SK-N-SH treated with all-trans-retinoic acid at 6 μM for 48 hours (cell line): ENCODE data around the gene TADA3.
"Not testable (repeated sequence)": the region's sequence is repeated elsewhere in the genome, so short reads cannot be mapped to it uniquely, and the experiment has no call there.

Experiments used
- ATAC-seq: fragments of 200-7000 bp; cut with Tn5 transposase; 3 replicates; pipeline ENCODE4 v1.9.1; 2020; ENCODE audit warnings: mild to moderate bottlenecking, moderate library complexity
- BACH2 ChIP-seq: fragments of 250-450 bp; sonication (Bioruptor Pico); IDR thresholded peaks from 2 replicates; pipeline ENCODE4 v1.9.0; 2021; ENCODE audit warnings: mild to moderate bottlenecking, borderline replicate concordance
- ESRRG ChIP-seq: fragments of 250-450 bp; sonication (Bioruptor Pico); IDR thresholded peaks from 2 replicates; pipeline ENCODE4 v1.6.1; 2021; ENCODE audit warnings: mild to moderate bottlenecking
- GLIS3 ChIP-seq: fragments of 250-450 bp; sonication (Bioruptor Pico); IDR thresholded peaks from 2 replicates; pipeline ENCODE4 v1.5.0; 2020; ENCODE audit warnings: mild to moderate bottlenecking, moderate library complexity
- RARB ChIP-seq: fragments of 250-450 bp; sonication (Bioruptor Pico); IDR thresholded peaks from 2 replicates; pipeline ENCODE4 v1.8.0; 2021; ENCODE audit warnings: mild to moderate bottlenecking, moderate library complexity
- SNAI2 ChIP-seq: fragments of 250-450 bp; sonication (Bioruptor Pico); IDR thresholded peaks from 2 replicates; pipeline ENCODE4 v1.5.0; 2020; ENCODE audit warnings: mild to moderate bottlenecking, moderate library complexity
- TCF4 ChIP-seq: fragments of 250-450 bp; sonication (Bioruptor Pico); IDR thresholded peaks from 2 replicates; pipeline ENCODE4 v1.8.0; 2021; ENCODE audit warnings: mild to moderate bottlenecking, moderate library complexity, borderline replicate concordance
- ZC3H10 ChIP-seq: fragments of 250-450 bp; sonication (Bioruptor Pico); IDR thresholded peaks from 2 replicates; pipeline ENCODE4 v1.5.1; 2021; ENCODE audit warnings: mild to moderate bottlenecking, moderate library complexity
- ZFP3 ChIP-seq: fragments of 250-450 bp; sonication (Bioruptor Pico); IDR thresholded peaks from 2 replicates; pipeline ENCODE4 v1.5.0; 2020; ENCODE audit warnings: mild to moderate bottlenecking, moderate library complexity
- ZFP30 ChIP-seq: fragments of 450-650 bp; formaldehyde crosslinking; IDR thresholded peaks from 2 replicates; pipeline ENCODE4 v1.5.0; 2022; ENCODE audit warnings: mild to moderate bottlenecking, moderate library complexity
- TF ChIP-seq, protein P1 (sequence below): fragments of 250-450 bp; sonication (Bioruptor Pico); IDR thresholded peaks from 2 replicates; pipeline ENCODE4 v1.5.0; 2020; ENCODE audit warnings: mild to moderate bottlenecking, moderate library complexity
- TF ChIP-seq, protein P2 (sequence below): fragments of 250-450 bp; sonication (Bioruptor Pico); IDR thresholded peaks from 2 replicates; pipeline ENCODE4 v1.5.1; 2021; ENCODE audit warnings: mild to moderate bottlenecking, moderate library complexity
- TF ChIP-seq, protein P3 (sequence below): fragments of 250-450 bp; sonication (Bioruptor Pico); IDR thresholded peaks from 2 replicates; pipeline ENCODE4 v1.8.0; 2021; ENCODE audit warnings: low read depth, mild to moderate bottlenecking, moderate library complexity, borderline replicate concordance
- TF ChIP-seq, protein P4 (sequence below): fragments of 250-450 bp; sonication (Bioruptor Pico); IDR thresholded peaks from 2 replicates; pipeline ENCODE4 v1.5.1; 2020; ENCODE audit warnings: low read depth, mild to moderate bottlenecking, moderate library complexity
- TF ChIP-seq, protein P5 (sequence below): fragments of 250-450 bp; sonication (Bioruptor Pico); IDR thresholded peaks from 2 replicates; pipeline ENCODE4 v1.8.0; 2020; ENCODE audit warnings: mild to moderate bottlenecking, moderate library complexity, borderline replicate concordance

Gene TADA3

DNA sequence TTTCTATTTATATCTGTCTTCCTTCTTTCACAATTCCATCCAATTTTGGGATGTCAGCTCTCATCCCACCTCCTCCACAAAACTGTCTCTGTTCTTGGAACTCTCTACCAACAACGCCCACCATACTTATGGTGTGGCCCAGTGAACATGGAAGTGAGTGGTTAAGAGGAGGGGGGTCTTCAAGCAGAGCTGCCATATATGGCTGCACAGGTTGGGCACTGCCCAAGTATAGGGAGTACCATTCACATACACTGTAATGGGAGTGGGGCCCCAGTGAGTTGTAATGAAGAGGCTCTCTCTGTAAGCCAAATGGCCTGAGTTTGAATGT, 14.6 kb downstream of the TADA3 start:
- TF ChIP-seq TCF4 (CRISPR knock-in tag) (no peak), ZFP3 (CRISPR knock-in tag) (no peak), SNAI2 (CRISPR knock-in tag) (no peak), RARB (CRISPR knock-in tag) (no peak), ZC3H10 (CRISPR knock-in tag) (no peak), ZFP30 (no peak)
- TF ChIP-seq, protein P1, sequence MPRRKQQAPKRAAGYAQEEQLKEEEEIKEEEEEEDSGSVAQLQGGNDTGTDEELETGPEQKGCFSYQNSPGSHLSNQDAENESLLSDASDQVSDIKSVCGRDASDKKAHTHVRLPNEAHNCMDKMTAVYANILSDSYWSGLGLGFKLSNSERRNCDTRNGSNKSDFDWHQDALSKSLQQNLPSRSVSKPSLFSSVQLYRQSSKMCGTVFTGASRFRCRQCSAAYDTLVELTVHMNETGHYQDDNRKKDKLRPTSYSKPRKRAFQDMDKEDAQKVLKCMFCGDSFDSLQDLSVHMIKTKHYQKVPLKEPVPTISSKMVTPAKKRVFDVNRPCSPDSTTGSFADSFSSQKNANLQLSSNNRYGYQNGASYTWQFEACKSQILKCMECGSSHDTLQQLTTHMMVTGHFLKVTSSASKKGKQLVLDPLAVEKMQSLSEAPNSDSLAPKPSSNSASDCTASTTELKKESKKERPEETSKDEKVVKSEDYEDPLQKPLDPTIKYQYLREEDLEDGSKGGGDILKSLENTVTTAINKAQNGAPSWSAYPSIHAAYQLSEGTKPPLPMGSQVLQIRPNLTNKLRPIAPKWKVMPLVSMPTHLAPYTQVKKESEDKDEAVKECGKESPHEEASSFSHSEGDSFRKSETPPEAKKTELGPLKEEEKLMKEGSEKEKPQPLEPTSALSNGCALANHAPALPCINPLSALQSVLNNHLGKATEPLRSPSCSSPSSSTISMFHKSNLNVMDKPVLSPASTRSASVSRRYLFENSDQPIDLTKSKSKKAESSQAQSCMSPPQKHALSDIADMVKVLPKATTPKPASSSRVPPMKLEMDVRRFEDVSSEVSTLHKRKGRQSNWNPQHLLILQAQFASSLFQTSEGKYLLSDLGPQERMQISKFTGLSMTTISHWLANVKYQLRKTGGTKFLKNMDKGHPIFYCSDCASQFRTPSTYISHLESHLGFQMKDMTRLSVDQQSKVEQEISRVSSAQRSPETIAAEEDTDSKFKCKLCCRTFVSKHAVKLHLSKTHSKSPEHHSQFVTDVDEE (CRISPR knock-in tag), result no peak
- TF ChIP-seq, all 23 proteins: peak for 0
- ATAC-seq, result no peak

DNA sequence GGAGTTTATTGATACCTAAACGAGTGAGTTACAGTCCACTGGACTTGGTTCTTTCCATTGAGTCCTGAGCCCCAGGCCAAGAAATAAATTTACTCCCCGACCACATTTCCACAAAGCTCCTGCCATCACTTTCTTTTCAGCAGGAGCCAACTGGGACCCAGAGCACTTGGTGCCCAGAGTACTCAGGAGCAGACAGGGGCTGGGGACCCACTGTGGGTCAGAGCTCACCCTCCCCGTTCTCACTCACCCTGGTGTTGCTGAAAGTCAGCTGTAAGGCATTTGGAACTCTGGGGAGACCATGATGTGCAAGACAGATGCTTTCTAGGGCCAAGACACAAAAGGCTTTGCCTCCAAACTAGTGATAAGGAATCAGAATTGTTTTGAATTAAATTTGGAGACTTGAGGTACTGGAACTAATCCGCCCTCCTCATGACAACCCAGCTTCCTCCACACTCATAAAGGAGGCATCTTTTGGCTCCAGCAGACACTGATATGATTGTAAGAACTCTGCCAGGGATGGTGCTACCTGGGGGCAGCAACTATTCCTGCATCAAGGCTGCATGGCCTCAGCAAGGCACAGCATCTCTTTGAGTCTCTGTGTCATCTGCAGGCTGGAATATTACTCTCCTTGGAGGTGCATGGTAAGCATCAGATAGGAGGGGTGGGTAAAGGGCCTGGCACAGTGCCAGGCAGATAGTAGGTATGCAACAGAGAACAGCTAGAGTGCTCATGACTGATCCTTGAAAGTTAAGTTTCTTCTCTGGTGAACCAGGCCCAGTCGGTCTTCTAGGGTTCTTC, 15.2 kb downstream of the TADA3 start:
- no peak for TF ChIP-seq ESRRG
- TF ChIP-seq BACH2 (CRISPR knock-in tag), result no peak
- TF ChIP-seq, all 23 proteins: peak for 0
- no peak for ATAC-seq

DNA sequence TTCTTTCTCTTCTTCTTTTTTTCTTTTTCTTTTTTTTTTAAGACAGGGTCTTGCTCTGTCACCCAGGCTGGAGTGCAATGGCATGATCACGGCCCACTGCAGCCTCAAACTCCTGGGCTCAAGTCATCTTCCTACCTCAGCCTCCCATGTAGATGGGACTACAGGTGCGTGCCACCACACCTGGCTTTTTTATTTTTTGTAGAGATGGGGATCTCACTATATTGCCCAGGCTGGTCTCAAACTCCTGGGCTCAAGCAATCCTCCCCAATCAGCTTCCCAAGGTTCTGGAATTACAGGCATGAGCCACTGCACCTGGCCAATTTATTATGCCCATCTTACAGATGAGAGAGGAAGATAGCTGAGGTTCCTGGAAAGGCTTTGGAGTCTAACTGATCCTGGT, 21.3 kb downstream of the TADA3 start:
- not testable (repeated sequence) for ATAC-seq

DNA sequence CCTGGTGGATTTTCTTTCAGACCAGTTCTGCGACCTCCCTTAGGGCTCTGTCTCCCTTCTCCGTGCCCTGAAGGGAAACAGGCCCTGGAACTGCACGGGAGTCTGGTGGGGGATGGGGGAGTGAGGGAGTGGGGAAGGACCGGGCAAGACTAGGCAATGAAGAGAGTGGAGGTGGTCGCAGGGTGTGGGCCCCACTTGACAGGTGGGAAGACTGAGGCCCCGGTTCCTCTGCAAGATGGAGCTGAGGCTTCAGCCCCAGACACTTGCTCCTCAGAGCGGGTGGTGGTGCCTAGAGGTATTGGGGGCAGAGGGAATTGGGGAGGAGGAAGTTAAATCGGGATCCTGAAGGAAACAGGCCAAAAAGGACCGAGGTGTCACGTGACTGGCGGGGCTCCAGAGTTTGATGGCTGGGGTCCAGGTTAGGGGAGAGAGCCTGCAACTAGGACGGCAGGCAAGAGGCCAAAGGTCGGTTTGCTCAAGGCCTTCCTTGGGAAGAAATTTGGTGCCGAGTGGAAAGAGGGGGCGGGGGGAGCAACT, 21.9 kb downstream of the TADA3 start:
- ATAC-seq, result no peak
- TF ChIP-seq, protein P1 (CRISPR knock-in tag), result no peak
- TF ChIP-seq SNAI2 (CRISPR knock-in tag) (no peak), BACH2 (CRISPR knock-in tag) (no peak), GLIS3 (CRISPR knock-in tag) (no peak), ZC3H10 (CRISPR knock-in tag) (no peak), TCF4 (CRISPR knock-in tag) (no peak)
- TF ChIP-seq, protein P2, sequence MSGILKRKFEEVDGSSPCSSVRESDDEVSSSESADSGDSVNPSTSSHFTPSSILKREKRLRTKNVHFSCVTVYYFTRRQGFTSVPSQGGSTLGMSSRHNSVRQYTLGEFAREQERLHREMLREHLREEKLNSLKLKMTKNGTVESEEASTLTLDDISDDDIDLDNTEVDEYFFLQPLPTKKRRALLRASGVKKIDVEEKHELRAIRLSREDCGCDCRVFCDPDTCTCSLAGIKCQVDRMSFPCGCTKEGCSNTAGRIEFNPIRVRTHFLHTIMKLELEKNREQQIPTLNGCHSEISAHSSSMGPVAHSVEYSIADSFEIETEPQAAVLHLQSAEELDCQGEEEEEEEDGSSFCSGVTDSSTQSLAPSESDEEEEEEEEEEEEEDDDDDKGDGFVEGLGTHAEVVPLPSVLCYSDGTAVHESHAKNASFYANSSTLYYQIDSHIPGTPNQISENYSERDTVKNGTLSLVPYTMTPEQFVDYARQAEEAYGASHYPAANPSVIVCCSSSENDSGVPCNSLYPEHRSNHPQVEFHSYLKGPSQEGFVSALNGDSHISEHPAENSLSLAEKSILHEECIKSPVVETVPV (CRISPR knock-in tag), result no peak
- TF ChIP-seq, protein P3, sequence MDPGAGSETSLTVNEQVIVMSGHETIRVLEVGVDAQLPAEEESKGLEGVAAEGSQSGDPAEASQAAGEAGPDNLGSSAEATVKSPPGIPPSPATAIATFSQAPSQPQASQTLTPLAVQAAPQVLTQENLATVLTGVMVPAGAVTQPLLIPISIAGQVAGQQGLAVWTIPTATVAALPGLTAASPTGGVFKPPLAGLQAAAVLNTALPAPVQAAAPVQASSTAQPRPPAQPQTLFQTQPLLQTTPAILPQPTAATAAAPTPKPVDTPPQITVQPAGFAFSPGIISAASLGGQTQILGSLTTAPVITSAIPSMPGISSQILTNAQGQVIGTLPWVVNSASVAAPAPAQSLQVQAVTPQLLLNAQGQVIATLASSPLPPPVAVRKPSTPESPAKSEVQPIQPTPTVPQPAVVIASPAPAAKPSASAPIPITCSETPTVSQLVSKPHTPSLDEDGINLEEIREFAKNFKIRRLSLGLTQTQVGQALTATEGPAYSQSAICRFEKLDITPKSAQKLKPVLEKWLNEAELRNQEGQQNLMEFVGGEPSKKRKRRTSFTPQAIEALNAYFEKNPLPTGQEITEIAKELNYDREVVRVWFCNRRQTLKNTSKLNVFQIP (CRISPR knock-in tag), result no peak
- TF ChIP-seq, protein P4, sequence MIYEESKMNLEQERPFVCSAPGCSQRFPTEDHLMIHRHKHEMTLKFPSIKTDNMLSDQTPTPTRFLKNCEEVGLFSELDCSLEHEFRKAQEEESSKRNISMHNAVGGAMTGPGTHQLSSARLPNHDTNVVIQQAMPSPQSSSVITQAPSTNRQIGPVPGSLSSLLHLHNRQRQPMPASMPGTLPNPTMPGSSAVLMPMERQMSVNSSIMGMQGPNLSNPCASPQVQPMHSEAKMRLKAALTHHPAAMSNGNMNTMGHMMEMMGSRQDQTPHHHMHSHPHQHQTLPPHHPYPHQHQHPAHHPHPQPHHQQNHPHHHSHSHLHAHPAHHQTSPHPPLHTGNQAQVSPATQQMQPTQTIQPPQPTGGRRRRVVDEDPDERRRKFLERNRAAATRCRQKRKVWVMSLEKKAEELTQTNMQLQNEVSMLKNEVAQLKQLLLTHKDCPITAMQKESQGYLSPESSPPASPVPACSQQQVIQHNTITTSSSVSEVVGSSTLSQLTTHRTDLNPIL (CRISPR knock-in tag), result no peak
- TF ChIP-seq, protein P5, sequence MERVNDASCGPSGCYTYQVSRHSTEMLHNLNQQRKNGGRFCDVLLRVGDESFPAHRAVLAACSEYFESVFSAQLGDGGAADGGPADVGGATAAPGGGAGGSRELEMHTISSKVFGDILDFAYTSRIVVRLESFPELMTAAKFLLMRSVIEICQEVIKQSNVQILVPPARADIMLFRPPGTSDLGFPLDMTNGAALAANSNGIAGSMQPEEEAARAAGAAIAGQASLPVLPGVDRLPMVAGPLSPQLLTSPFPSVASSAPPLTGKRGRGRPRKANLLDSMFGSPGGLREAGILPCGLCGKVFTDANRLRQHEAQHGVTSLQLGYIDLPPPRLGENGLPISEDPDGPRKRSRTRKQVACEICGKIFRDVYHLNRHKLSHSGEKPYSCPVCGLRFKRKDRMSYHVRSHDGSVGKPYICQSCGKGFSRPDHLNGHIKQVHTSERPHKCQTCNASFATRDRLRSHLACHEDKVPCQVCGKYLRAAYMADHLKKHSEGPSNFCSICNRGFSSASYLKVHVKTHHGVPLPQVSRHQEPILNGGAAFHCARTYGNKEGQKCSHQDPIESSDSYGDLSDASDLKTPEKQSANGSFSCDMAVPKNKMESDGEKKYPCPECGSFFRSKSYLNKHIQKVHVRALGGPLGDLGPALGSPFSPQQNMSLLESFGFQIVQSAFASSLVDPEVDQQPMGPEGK (CRISPR knock-in tag), result no peak
- TF ChIP-seq, all 23 proteins: peak for 0
